ENCODE results near the gene PLXNB2. TPM values are rescaled to one million over a fixed set of nuclear protein-coding genes. Genes with fewer than 3 reads are reported as not detected.

Gene PLXNB2
- total RNA-seq, 4 donors from 2014 or later = 115 to 218 (median 154) TPM

DNA sequence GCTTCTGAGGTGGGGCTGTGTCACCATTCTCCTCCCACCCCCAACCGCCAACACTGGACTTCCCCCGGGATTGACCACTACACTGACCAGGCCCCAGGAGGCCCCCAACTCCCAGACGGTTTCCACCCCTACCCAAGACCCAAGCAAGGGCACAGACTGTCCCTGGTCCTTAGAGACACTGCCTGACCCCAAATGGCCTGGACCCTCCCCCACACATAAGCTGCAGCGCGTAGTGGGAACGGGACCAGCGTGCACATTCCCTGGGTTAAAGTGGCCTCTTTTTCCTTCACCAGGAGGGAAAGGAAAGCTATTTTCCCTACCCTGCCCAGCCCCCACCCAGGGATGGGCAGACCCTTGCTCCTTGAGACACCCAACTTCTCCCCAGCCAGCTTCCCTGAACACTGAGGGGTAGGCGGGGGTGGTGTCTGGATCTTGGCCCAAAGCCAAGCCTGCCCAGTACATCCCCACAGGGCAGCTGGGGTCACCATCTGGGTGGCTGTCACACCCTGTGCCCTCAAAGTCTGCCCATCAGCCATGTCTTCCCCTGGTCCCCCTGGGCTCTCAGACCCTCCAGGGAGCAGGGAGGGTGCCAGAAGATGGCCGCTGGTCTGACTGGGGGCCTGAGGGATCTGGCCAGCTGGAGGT, 44.4 kb downstream of the PLXNB2 start:
- Histone ChIP-seq H3K4me1 (peaks cover 33 to 57% (median 48%) of the 10 kb centered on the region in 4 donors), H3K9me3 (no peaks in the 10 kb centered on the region), H3K27ac (replicated peaks in 1 of 4) (no peak overlapping the region), H3K4me3 (no peak overlapping the region), H3K36me3 (peaks cover 0 to 1% (median 0%) of the 10 kb centered on the region in 4 donors), H3K27me3 (peaks cover 0 to 38% (median 0%) of the 10 kb centered on the region in 4 donors)
- intact Hi-C loops (cut with DNase I) = no loop called here
- TF ChIP-seq, protein P1, sequence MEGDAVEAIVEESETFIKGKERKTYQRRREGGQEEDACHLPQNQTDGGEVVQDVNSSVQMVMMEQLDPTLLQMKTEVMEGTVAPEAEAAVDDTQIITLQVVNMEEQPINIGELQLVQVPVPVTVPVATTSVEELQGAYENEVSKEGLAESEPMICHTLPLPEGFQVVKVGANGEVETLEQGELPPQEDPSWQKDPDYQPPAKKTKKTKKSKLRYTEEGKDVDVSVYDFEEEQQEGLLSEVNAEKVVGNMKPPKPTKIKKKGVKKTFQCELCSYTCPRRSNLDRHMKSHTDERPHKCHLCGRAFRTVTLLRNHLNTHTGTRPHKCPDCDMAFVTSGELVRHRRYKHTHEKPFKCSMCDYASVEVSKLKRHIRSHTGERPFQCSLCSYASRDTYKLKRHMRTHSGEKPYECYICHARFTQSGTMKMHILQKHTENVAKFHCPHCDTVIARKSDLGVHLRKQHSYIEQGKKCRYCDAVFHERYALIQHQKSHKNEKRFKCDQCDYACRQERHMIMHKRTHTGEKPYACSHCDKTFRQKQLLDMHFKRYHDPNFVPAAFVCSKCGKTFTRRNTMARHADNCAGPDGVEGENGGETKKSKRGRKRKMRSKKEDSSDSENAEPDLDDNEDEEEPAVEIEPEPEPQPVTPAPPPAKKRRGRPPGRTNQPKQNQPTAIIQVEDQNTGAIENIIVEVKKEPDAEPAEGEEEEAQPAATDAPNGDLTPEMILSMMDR (IDR thresholded peaks at IDR 0.05) = no peak
- TF ChIP-seq POLR2AphosphoS5 (IDR thresholded peaks at IDR 0.05) (no peak), POLR2A (IDR thresholded peaks at IDR 0.05; ENCODE audit: low read depth) (no peak), EP300 (IDR thresholded peaks at IDR 0.05) (no peak)
- 69% methylated on average over 8 of the region's 9 CpGs for WGBS
- no peak for DNase-seq (ENCODE audit: extremely low spot score)

DNA sequence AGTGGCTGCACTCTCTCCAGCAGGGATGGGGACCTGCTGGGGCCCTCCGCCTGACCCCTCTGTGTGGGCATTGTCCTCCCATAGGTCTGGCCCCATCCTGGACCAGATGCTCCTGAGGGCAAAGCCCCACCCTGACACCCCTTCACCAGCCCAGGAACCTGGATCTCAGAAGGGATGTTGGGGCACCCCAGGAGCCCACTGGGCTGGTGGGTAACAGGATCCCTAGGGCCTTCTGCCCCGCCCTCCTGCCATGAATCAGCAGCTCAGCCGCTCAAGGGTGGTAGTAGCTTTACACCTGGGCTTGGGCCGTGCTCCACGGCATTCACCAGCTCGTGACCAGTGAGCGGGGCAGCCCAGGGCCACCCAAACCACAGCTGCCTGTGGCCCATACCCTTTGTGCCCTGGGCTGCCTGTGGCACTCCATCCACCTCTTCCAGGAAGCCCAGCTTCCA, 45.0 kb downstream of the PLXNB2 start:
- intact Hi-C loops (cut with DNase I) = no loop called here
- Histone ChIP-seq H3K4me1 (peaks cover 32 to 51% (median 42%) of the 10 kb centered on the region in 4 donors), H3K27me3 (peaks cover 0 to 41% (median 0%) of the 10 kb centered on the region in 4 donors), H3K9me3 (no peaks in the 10 kb centered on the region), H3K36me3 (peaks cover 0 to 7% (median 1%) of the 10 kb centered on the region in 4 donors), H3K4me3 (peak overlapping the region in 1 of 4 donors; percentile 58), H3K27ac (replicated peaks in 1 of 4) (no peak overlapping the region)
- DNase-seq (ENCODE audit: extremely low spot score) = no peak
- no peak for TF ChIP-seq EP300 (IDR thresholded peaks at IDR 0.05)
- WGBS = no CpG with 5 or more reads among the region's 7 CpGs

DNA sequence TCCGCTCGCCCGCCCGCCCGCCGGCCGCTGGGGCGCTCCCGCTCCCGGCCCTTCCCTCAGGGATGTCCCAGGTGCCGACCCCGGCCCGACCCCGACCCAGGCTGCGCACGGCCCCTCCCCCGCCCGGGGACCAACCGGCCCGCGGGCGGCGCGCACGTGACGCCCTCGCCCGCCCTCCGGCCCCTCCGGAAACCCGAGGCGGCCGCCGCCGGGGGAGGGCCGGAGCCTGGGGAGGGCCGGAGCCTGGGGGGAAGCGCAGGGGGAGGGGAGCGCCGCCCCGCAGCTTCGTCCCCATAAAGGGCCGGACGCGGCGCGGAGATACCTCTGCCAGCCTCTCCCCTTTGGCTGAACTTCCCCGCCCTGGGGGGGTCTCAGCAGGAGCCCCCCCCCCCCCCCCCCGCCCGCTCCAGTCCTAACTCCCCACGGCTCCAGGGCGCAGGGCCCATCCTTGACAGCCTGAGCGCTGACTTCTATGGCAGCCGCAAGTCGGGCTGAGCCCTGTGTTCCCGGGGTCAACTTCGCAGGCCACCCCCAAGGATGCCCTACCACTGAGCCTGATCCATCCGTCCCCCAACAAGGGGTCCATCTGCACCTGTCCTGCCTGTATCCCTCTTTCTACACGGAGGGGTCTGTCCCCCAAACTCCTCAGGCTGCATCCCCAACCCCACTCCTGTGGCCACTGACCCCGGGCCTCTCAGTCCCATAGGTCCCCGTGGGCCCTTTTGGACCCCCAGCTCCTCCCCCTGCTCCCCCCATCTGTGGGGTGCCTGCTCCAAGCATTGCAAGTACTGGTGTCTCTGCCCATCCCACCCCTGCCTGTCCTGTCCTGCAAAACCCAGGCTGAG, 45.6 kb downstream of the PLXNB2 start, which contains the start of gene MAPK12:
Gene MAPK12, minus strand, starts transcription at position 69 of the 845 bp plus-strand sequence. CDS start 174 bp downstream, outside the sequence.
- Histone ChIP-seq H3K4me3 (peak within 1 kb of the TSS; percentile 57 to 71 (median 60)), H3K27me3 (peaks cover 0 to 45% (median 0%) of the 10 kb centered on the region in 4 donors), H3K4me1 (peaks cover 26 to 44% (median 36%) of the 10 kb centered on the region in 4 donors), H3K36me3 (peaks cover 0 to 14% (median 3%) of the 10 kb centered on the region in 4 donors), H3K9me3 (no peaks in the 10 kb centered on the region), H3K27ac (replicated peaks in 1 of 4) (peak within 1 kb of the TSS; percentile 55 to 79 (median 63))
- 8% methylated on average over 15 of the region's 61 CpGs for WGBS
- TF ChIP-seq POLR2AphosphoS5 (IDR thresholded peaks at IDR 0.05) = no peak
- TF ChIP-seq, protein P1 (IDR thresholded peaks at IDR 0.05) = no peak
- no peak for TF ChIP-seq POLR2A (IDR thresholded peaks at IDR 0.05; ENCODE audit: low read depth)
- TF ChIP-seq EP300 (IDR thresholded peaks at IDR 0.05) = no peak
- intact Hi-C loops (cut with DNase I) = no loop called here
- DNase-seq (ENCODE audit: extremely low spot score) = no peak

DNA sequence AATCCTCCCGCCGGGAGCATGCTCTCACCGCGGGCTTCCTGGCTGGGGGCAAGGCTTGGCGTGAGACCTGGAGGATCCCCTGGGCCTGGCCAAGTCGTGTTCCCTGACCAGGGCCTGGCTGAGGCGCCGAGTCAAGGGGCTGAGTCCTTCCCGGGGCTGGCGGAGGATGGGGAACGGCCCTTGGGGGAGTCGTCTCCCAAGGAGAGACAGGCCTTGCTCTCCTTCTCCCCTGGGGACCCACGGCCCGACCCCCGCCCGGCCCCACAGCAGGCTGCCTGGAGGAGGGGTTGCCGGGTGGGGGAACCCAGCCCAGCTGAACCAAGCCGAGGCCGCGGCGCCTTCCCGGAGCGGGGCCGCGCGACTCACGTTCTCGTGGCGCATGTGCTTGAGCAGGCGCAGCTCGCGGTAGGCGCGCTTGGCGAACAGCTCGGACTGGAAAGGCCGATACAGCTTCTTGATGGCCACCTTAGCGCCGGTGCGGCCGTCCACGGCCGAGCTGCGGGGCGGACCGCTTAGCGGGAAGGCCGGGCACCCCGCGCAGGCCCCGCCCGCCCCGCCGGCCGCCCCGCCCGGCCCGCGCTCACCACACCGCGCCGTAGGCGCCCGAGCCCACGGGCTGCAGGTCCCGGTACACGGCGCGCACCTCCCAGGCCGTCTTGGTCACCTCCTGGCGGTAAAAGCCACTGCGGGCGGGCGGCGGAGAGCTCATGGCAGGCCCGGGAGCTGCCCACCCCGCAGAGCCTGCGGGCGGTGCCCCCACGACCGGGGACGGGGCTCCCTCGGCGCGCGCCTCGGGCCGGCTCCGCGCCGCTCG, 46.4 kb downstream of the PLXNB2 start:
- H3K36me3 ChIP-seq = peaks cover 0 to 17% (median 3%) of the 10 kb centered on the region in 4 donors
- H3K27ac ChIP-seq (replicated peaks in 1 of 4) = peak overlapping the region; percentile 55 to 79 (median 63)
- peaks cover 0 to 45% (median 0%) of the 10 kb centered on the region in 4 donors for H3K27me3 ChIP-seq
- TF ChIP-seq POLR2A (IDR thresholded peaks at IDR 0.05; ENCODE audit: low read depth) = no peak
- TF ChIP-seq EP300 (IDR thresholded peaks at IDR 0.05) = no peak
- no peak for TF ChIP-seq POLR2AphosphoS5 (IDR thresholded peaks at IDR 0.05)
- TF ChIP-seq, protein P1 (IDR thresholded peaks at IDR 0.05) = no peak
- WGBS = 2% methylated on average over 22 of the region's 92 CpGs
- no peak for DNase-seq (ENCODE audit: extremely low spot score)
- intact Hi-C loops (cut with DNase I) = no loop called here
- H3K4me3 ChIP-seq = peak overlapping the region; percentile 57 to 71 (median 60)
- peaks cover 25 to 42% (median 32%) of the 10 kb centered on the region in 4 donors for H3K4me1 ChIP-seq
- no peaks in the 10 kb centered on the region for H3K9me3 ChIP-seq
